Right lobe of liver (tissue), 6 donors: ENCODE results near the gene TAPBP. TPM values are rescaled to one million over a fixed set of nuclear protein-coding genes. Genes with fewer than 3 reads are reported as not detected.
"Not testable (repeated sequence)": the region's sequence is repeated elsewhere in the genome, so short reads cannot be mapped to it uniquely, and the experiment has no call there.

Source experiments
- ATAC-seq, 4 donors: fragments of 200-7000 bp; cut with Tn5 transposase; one replicate each; pipeline ENCODE4 v1.9.1; 2020; ENCODE audit warnings: mild to moderate bottlenecking in 4 of 4, moderate library complexity in 4 of 4
- DNase-seq, 3 donors: peaks; one replicate each; pipeline ENCODE4 v3.0.0-alpha.2; 2020
- H3K27ac ChIP-seq, 3 donors: fragments of 200-600 bp; one replicate each; pipeline ENCODE4 v1.8.0; 2022
- H3K27me3 ChIP-seq, 2 donors: fragments of 200-600 bp; one replicate each; pipeline ENCODE4 v1.8.0; 2022
- H3K36me3 ChIP-seq, 4 donors: fragments of 200-600 bp; sonication (generic) in 1 of 4; one replicate each; pipeline versions ENCODE4 v1.5.1 to v1.8.0; 2017 to 2022; ENCODE audit warnings: control low read depth in 1 of 4
- H3K4me1 ChIP-seq, 4 donors: fragments of 200-600 bp; sonication (generic) in 1 of 4; one replicate each; pipeline versions ENCODE4 v1.5.1 to v1.8.0; 2017 to 2022; ENCODE audit warnings: control low read depth in 1 of 4
- H3K4me3 ChIP-seq, 3 donors: fragments of 200-600 bp; one replicate each; pipeline ENCODE4 v1.8.0; 2022
- H3K9me3 ChIP-seq, 4 donors: fragments of 200-600 bp; sonication (generic) in 1 of 4; one replicate each; pipeline versions ENCODE4 v1.5.1 to v1.8.0; 2017 to 2022; ENCODE audit warnings: control low read depth in 1 of 4
- CTCF ChIP-seq, 4 donors: fragments of 200-600 bp in 3 of 4; fragments of 450-650 bp in 1 of 4; IDR thresholded peaks; one replicate each; pipeline versions ENCODE4 v1.5.1 to v1.8.0; 2016 to 2022; ENCODE audit warnings: antibody characterized with exemption in 4 of 4, mild to moderate bottlenecking in 2 of 4
- POLR2A ChIP-seq: fragments of 450-650 bp; IDR thresholded peaks from one replicate; pipeline ENCODE4 v1.6.1; 2017; ENCODE audit warnings: antibody characterized with exemption, mild to moderate bottlenecking
- WGBS: methylation state at CpG from one replicate; pipeline ENCODE4 v1.1.6; 2018; ENCODE audit warnings: low coverage, low lambda C conversion rate; ENCODE audit not compliant: insufficient coverage; ENCODE audit errors: missing lambda C conversion rate; 5-methylcytosine and 5-hydroxymethylcytosine counted together
- intact Hi-C, 2 donors: fragments of 100-400 bp; cut with DNase I; formaldehyde crosslinking; loops; one replicate each; pipeline versions ENCODE4 v1.11.2 to v1.14.1; 2022
- total RNA-seq, 6 experiments: library from RNA; depleted of rRNA in 2 of 6; stranded (reverse); fragments of >200 nt in 2 of 6; fragmentation: NEBNext Ultra II Directional in 3 of 6; extraction: Animal tissue kit (Norgen Biotek cat#: 25700) in 3 of 6; gene quantifications; one replicate each; pipeline versions ENCODE4 v1.1.0 to v1.2.4, GENCODE V29; 2016 to 2023
- donor health status: DM: no; HTN: yes; CAD: no.
- donor health status: DM: no; HTN: no; CAD: no.
- donor health status: DM: no; HTN: no; CAD: no.
- donor health status: DM: no; HTN: yes; CAD: no.
- donor health status: DM: no; HTN: yes; CAD: no.

Gene TAPBP
- total RNA-seq, 6 experiments from 2014 or later, result 89.2 to 140 (median 124) TPM

- under 1% methylated on average over 40 of the region's 43 CpGs for WGBS
- intact Hi-C loops, result no loop called here
- ATAC-seq, result peak; percentile 95 to 97 (median 96)
Observed at GRCh38 chr6:33288921-33289783, 24.7 kb downstream of the TAPBP start, which contains the start of the genes PFDN6 and WDR46. PFDN6 (plus strand) TSS chr6:33289601; CDS start chr6:33289857, 256 bp downstream. WDR46 (minus strand) TSS chr6:33289239; CDS start chr6:33289170, 69 bp downstream.

GRCh38 chr6:33288141-33288920, 25.5 kb downstream of the TAPBP start:
- H3K9me3 ChIP-seq, result no peaks in the 10 kb centered on the region
- 11% methylated on average over 21 of the region's 21 CpGs for WGBS
- peak overlapping the region; percentile 79 to 94 (median 91) for H3K4me3 ChIP-seq
- H3K27me3 ChIP-seq, result no peaks in the 10 kb centered on the region
- intact Hi-C loops, result no loop called here
- TF ChIP-seq CTCF (IDR thresholded peaks at IDR 0.05) (no peak), POLR2A (no peak)
- peaks cover 0 to 49% (median 12%) of the 10 kb centered on the region in 4 donors for H3K36me3 ChIP-seq
- H3K27ac ChIP-seq, result peak overlapping the region in 2 of 3 donors; percentile 69 to 72
- peaks cover 0 to 16% (median 8%) of the 10 kb centered on the region in 4 donors for H3K4me1 ChIP-seq
- DNase-seq (peak in 1 of 3 donors; percentile 49), ATAC-seq (no peak)

More at GRCh38 chr6:33288921-33289783, 24.7 kb downstream of the TAPBP start, which contains the start of the genes PFDN6 and WDR46:
- TF ChIP-seq CTCF (IDR thresholded peaks at IDR 0.05) (no peak), POLR2A (no peak)
- H3K27ac ChIP-seq, result peak within 1 kb of the TSS; percentile 67 to 72 (median 69)
- H3K36me3 ChIP-seq, result peaks cover 0 to 51% (median 12%) of the 10 kb centered on the region in 4 donors
- peaks cover 0 to 16% (median 8%) of the 10 kb centered on the region in 4 donors for H3K4me1 ChIP-seq
- no peaks in the 10 kb centered on the region for H3K27me3 ChIP-seq
- peak; percentile 71 to 89 (median 73) for DNase-seq
- H3K4me3 ChIP-seq, result peak within 1 kb of the TSS; percentile 79 to 94 (median 91)
- no peaks in the 10 kb centered on the region for H3K9me3 ChIP-seq

GRCh38 chr6:33286946-33287914, 26.6 kb downstream of the TAPBP start:
- peaks cover 0 to 48% (median 10%) of the 10 kb centered on the region in 4 donors for H3K36me3 ChIP-seq
- H3K27ac ChIP-seq, result no peak overlapping the region
- no peak overlapping the region for H3K4me3 ChIP-seq
- no peak for ATAC-seq
- no peak for DNase-seq
- H3K27me3 ChIP-seq, result no peaks in the 10 kb centered on the region
- 79% methylated on average over 15 of the region's 22 CpGs for WGBS
- H3K9me3 ChIP-seq, result no peaks in the 10 kb centered on the region
- intact Hi-C loops, result no loop called here
- TF ChIP-seq CTCF (IDR thresholded peaks at IDR 0.05) (no peak), POLR2A (no peak)
- H3K4me1 ChIP-seq, result peaks cover 0 to 16% (median 8%) of the 10 kb centered on the region in 4 donors

- DNase-seq, intact Hi-C loops, ATAC-seq, H3K27me3 ChIP-seq, H3K9me3 ChIP-seq, H3K27ac ChIP-seq, H3K4me3 ChIP-seq: not testable (repeated sequence)
- Histone ChIP-seq H3K4me1 (peaks cover 0 to 12% (median 5%) of the 10 kb centered on the region in 4 donors), H3K36me3 (peaks cover 0 to 37% (median 8%) of the 10 kb centered on the region in 4 donors)
- WGBS, result 72% methylated on average over 4 of the region's 4 CpGs
Observed at GRCh38 chr6:33285214-33285613, 28.7 kb downstream of the TAPBP start.
